ENCODE data around the gene HDAC2.

Gene HDAC2

DNA sequence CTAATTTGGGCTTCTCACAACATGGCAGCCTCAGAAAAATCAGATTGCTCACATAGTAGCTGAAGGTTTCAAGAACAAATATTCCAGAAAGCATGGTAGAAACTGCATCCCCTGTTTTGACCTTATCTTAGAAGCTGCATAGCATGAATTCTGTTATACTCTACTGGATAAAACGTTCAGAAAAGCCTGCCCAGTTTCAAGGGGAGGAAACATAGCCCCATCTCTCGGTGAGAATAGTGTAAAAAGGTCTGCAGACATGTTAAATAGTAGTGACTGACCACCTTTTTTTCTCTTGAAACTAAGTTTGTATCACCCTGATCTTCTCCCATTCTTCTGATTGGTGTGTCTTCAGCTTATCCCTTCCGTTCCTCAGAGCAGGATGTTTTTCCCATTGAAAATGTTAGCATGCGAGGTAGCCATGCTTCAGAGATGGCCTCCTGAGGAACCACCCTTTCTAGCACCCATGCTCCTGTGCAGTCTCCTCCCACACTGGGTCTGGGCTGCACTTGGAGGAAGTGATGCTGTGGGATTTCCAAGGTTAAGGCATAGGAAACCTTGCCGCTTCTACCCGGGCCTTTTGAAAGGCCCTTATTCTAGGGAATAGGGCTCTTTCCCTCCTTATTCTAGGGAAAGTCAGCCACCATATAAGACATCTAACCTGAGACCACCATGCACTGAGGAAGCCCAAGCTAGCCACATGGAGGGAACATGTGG, 63.7 kb downstream of the HDAC2 start:
- no peak for DNase-seq

DNA sequence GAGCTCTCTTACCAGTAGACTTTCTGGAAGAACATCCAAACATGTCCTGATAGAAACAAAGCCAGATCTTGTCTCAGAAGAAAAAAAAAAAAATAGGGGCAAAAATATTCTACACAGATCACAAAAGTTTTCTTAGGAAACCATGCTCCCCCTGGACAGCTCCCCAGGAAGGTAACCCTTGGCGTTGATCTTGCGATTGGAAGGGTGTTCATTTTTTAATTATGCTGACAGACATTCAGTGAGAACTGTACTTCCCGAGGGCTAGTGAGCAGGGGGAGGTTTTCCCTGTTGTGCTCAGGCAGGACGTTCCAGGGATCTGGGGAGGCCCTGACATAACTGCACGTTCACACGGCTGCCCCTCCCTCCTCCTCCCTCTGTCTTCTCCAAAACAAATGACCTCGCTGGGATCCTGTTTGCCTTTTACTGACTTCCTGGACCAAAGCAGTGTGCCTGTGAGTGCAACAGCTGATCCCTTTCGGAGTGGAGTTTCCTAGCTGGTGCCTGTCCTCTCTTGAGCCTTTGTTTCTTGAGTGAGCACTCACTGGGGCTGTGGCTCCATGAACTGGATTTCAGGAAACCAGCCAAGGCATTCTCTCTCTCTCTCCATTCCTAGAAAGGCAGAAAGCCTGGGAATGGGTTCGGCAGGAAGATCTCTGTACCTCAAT, 67.2 kb downstream of the HDAC2 start:
- no peak for DNase-seq

DNA sequence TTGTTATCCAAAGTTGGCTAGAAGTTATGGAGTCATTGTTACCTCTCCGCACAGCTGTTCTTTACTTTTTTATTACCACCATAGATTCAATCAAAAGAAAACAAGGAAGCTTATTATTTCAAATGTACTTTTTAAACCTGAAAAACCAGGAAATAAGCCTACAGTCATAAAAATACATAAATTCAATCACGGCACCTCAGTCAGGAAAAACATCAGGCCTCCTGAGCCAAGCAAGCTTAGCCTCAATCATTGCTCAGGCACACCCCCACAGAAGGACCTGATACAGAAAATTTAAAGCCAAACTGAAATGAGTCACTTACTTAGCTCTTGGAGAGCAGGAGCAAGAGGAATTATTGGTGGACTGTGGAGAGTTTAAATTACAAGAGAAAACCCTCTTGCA, 69.5 kb downstream of the HDAC2 start:
- no peak for DNase-seq

DNA sequence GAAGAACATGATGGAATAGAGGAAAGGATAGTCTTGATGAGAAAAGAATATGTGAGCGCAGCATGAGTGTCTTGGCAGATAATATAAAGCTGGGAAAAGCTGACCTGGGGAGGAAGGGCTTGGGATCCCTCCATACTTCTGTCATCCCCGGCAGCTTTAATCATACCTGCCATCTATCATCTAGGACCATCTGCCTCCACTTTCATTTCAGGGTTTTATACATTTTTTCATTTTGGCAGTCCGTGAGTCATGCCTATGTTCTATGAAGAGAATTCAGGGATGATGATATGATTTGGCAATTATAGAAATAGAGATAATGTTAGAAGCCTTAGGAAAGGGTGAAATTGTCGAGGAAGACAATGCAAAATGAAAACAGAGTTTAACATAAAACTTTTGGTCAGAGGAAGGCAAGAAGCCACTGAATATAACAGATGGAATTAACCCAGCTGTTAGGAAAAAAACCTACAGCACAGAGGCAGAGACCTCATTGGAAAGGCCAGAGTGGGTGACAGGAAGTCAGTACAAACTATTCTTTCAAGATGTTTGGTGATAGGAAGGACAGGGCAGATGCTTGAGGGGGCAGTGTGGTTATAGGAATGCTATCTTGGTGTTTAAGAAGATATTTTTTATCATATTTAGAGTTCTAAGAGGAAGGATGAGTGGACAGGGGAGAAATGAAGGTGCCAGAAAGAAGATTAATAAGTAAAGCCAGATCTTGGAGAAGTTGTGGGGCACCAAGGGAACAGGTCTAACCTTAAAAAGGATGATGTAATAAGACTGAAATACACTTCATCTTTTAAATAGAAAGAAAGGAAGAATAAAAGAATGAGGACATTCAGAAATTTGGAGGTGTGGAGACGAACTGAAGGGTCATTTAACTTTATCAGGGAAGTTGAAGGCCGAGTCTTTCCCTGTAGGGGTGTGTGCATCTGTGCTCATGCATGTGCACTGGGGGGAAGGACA, 76.0 kb downstream of the HDAC2 start:
- DNase-seq: no peak

DNA sequence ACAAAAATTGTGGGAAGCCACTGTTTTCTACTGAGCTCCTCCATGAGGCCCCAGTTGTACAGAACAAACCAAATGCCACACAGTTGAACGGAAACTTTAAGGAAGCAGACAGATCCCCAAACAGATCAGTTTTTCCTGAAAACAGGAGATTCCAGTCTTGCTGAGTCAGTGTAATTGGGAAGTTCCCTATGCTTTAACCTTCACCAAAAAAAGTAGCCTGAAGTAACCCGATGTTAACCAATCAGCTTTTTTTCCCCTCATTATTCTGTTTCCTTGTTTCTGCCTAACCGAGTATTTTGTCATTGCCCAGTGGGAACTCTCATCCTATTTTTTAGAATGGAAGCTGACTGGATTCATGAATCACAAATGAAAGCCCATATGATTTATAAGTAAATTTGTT, 77.1 kb downstream of the HDAC2 start:
- no peak for DNase-seq

DNA sequence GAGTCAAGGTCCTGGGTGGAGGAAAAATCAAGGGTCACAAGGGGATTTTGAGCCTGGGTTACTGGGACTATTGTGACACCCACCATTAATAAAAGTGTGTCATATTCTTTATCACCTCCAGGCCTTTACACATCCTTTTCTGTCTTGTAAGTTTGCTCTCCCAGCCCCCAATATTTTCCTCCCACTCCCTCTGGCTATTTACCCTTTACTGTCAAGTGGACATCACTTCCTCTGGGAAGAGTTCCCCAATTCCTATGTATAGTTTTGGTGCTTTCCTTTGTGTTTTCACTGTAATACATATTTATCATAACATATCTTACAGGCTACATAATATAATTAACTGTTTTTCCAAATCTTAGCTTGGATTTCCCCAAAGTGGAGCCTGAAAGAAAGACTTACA, 77.5 kb downstream of the HDAC2 start:
- DNase-seq: no peak

DNA sequence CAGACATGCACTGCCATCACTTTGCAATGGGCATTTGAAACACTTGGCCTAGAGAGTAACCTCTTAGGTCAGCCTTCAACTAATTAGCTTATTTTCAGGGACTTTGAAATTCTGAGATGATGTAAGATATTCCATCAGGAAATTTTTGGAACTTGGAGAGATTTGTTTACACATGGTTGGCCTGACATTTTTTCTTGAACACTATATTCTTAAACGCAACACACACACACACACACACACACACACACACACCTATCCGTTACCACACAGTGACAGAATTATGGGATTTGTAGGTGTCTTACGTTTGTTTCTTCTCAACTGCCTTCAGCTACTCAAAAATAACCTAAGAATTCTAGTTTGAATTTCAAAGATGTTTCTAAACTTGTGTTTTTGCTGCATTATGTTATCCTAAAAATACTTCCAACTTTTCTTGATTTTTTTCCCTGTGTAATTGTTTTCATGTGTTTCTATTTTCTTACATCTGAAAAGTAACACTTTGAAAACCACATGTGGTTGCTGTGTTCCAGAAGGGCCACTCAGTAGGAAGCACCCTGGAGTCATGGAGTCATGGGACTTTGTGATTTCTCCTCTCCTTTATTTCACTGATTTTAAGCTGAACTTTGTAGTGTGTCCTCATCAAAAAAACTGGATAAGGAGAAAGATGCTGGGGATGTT, 81.9 kb downstream of the HDAC2 start:
- DNase-seq: no peak

DNA sequence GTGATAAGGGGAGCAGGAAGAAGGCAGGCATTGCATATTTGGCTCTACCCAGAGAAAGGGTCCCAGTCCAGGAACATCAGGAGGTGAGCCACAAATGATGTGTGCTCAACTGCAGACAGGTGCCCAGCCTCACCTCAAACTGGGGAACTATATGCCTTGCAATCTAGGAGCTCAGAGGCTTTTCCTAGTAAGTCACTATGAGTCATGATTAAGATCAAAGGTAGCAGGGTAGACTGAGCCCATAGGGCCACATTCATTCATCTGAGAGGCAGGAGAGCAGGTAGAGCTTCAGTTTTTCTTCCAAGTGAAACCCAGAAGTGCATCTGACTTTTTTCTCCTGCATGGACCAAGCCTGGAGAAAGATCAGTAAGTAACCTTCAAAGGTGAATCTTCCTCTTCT, 82.5 kb downstream of the HDAC2 start:
- no peak for DNase-seq

DNA sequence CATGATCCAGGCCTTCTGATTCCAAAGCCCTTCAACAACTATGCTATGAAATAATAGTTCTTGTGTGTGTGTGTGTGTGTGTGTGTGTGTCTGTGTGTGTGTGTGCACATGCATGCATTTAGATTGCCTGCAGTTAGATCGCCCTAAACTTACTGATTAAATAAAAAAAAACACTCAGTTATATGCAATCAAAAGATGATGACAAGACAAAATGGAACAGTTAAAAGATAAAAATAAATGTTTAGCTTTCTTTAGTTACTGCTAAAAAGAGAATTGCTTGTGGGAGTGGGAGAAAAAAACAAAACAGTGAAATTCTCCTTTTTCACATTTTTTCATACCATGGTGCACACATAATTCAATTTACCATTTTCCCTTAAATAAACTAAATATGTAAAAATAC, 84.4 kb downstream of the HDAC2 start:
- DNase-seq: no peak

DNA sequence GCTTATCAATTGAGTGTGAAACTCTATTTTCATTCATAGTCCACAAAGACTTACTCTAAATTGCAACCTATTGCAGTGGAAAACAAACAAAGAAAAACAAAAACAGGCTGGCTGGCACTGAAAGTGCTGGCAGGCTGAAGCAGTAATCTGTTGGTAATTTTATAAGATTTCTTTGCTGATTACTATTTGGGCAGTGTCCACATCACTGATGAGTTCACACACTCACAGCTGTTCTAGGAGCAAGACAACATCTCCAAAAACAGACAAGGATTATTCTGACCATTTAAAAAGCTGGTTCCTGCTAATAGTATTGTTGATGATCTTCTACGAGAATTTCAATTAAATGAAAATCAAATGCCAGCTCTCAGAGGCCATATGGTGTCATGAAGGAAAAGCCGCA, 86.9 kb downstream of the HDAC2 start:
- no peak for DNase-seq
